ENCODE results near the gene CSTB.

Gene CSTB

DNA sequence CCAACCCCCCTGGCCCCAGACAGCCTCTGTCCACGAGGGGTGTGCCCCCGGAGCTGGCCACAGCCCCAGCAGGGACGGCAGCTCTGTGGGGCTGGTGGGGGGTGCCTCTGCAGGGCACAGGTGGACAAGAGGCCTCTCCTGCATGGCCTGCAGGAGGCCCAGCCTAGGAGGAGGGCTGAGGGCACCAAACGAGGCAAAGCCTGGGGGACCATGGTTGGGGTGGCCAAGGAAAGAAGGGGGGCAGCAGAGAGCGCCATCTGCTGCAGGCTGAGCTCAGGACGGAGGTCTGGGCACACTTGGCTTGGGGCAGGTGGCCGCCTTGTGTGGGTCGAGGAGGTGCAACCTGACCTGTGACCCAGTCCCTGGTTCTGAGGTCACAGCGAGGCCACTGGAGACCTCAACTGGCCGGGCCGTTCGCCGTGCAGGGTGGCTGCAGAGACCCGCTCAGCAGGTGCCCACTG is 40.5 kb upstream of the CSTB start:
- FAIRE-seq = no peak
- TF ChIP-seq PAX5 (IDR thresholded peaks at IDR 0.05; ENCODE audit: insufficient read depth, low read length, severe bottlenecking) (no peak), TAF1 (IDR thresholded peaks at IDR 0.05; ENCODE audit: low read depth, low read length) (no peak), POLR2AphosphoS5 (IDR thresholded peaks at IDR 0.05; ENCODE audit: low read depth, low read length) (no peak), POLR2A (IDR thresholded peaks at IDR 0.05; ENCODE audit: low read depth, low read length) (no peak), SPI1 (IDR thresholded peaks at IDR 0.05; ENCODE audit: low read depth, low read length) (no peak), POU2F2 (IDR thresholded peaks at IDR 0.05; ENCODE audit: low read depth, low read length) (no peak)
- no peak for DNase-seq (ENCODE audit: insufficient read length, low spot score)

DNA sequence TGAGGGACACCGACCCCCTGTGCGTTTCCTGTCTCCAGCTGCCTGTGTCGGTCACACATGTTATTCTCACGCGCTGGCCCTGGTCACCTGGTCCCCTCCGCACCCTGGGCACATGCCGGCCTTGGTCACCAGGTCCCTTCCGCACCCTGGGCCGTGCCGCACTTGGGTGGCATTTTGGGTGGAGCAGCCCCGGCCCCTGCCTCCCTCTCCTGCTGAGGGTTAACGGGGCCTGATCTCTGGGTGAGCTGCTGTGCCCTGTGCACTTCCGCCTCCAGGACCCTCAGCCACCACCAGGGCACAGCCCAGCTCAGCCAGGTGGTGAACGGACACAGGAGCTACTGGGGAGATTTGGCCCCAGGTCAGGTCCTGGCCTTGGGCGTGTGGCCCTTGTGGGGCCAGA is 39.9 kb upstream of the CSTB start:
- TF ChIP-seq PAX5 (IDR thresholded peaks at IDR 0.05; ENCODE audit: insufficient read depth, low read length, severe bottlenecking) = no peak
- no peak for TF ChIP-seq SPI1 (IDR thresholded peaks at IDR 0.05; ENCODE audit: low read depth, low read length)
- TF ChIP-seq POU2F2 (IDR thresholded peaks at IDR 0.05; ENCODE audit: low read depth, low read length) = no peak
- TF ChIP-seq POLR2A (IDR thresholded peaks at IDR 0.05; ENCODE audit: low read depth, low read length) = no peak
- TF ChIP-seq TAF1 (IDR thresholded peaks at IDR 0.05; ENCODE audit: low read depth, low read length) = no peak
- TF ChIP-seq POLR2AphosphoS5 (IDR thresholded peaks at IDR 0.05; ENCODE audit: low read depth, low read length) = no peak
- no peak for FAIRE-seq

DNA sequence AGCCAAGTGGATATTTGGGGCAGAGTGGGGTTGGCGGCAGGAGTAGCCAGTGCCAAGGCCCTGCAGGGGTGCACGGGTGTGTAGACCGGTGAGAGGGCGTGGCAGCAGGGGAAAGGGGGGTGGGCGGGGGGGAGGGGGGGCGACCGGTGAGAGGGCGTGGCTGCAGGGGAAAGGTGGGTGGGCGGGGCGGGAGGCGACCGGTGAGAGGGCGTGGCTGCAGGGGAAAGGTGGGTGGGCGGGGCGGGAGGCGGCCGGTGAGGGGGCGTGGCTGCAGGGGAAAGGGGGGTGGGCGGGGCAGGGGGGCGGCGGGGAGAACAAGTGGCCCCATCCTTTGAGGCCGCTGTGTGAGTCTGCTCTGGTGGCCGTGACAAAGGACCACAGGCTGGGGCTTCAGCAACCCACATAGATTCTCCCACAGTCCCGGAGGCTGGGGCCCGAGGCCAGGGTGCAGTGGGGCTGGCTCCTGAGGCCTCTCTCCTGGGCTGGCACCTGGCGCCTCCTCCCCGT is 39.1 kb upstream of the CSTB start:
- no peak for FAIRE-seq
- DNase-seq (ENCODE audit: insufficient read length, low spot score) = no peak
- TF ChIP-seq PAX5 (IDR thresholded peaks at IDR 0.05; ENCODE audit: insufficient read depth, low read length, severe bottlenecking) (no peak), POLR2A (IDR thresholded peaks at IDR 0.05; ENCODE audit: low read depth, low read length) (no peak), TAF1 (IDR thresholded peaks at IDR 0.05; ENCODE audit: low read depth, low read length) (no peak), POU2F2 (IDR thresholded peaks at IDR 0.05; ENCODE audit: low read depth, low read length) (no peak), SPI1 (IDR thresholded peaks at IDR 0.05; ENCODE audit: low read depth, low read length) (no peak), POLR2AphosphoS5 (IDR thresholded peaks at IDR 0.05; ENCODE audit: low read depth, low read length) (no peak)

More for the DNA sequence above, 39.9 kb upstream of the CSTB start:
- DNase-seq (ENCODE audit: insufficient read length, low spot score) = no peak

DNA sequence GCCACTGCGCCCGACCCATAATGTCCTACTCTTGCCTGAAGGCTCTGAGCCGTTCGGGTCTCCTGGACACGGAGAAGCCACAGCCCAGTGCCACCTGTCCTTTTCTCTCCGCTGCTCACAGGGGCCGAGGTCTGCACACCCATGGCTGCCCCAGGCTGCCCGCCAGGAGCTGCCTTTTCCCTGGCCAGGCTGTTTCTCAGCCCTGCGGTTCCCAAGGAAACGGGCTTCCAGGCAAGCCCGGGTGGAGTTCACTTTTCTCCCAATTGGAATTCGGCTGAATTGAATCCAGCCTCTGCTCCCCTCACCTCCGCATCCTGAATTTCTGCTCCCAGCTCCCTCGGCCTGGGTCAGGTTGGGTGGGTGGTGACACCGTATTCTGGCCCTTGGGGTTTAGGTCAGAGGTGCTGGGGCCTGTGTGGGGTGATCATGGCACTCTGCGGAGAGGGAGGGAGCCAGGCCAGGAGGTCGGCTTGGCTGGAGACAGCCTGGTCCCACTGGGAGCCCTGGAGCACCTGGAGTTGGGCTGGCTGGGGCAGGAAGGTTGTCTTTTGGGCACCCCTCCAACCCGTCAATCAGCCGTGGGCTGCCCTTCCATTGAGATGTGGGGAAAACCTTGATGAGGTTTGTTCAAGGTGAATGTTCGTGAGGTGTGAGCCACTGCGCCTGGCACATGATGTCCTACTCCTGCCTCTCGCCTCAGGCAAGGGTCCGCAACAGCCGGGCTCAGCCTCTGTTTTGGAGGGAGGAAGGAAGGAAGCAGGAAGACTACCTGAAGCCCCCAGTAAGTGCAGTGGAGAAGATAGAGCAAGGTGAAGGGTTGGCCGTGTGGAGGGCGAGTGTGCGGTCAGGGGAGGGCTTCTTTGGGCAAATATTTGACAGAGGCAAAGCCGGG is 38.4 kb upstream of the CSTB start:
- no peak for DNase-seq (ENCODE audit: insufficient read length, low spot score)
- no peak for FAIRE-seq
- TF ChIP-seq PAX5 (IDR thresholded peaks at IDR 0.05; ENCODE audit: insufficient read depth, low read length, severe bottlenecking) (no peak), POLR2AphosphoS5 (IDR thresholded peaks at IDR 0.05; ENCODE audit: low read depth, low read length) (no peak), TAF1 (IDR thresholded peaks at IDR 0.05; ENCODE audit: low read depth, low read length) (no peak), POU2F2 (IDR thresholded peaks at IDR 0.05; ENCODE audit: low read depth, low read length) (no peak), POLR2A (IDR thresholded peaks at IDR 0.05; ENCODE audit: low read depth, low read length) (no peak), SPI1 (IDR thresholded peaks at IDR 0.05; ENCODE audit: low read depth, low read length) (no peak)

DNA sequence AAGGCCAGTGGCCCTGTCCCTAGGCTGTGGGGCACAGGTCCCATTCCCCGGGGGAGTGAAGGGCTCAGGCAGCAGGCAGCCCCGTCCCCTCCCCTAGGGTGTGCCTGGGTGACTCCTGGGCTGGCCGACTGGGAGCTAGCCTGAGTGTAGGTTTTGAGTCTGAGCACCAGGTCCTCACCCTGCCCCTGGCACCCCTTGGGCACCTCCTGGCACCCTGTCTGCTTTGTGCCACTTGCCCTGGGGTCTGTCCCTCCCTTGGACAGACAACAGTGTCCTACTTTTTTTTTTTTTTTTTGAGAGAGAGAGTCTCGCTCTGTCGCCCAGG is 37.5 kb upstream of the CSTB start:
- FAIRE-seq = no peak
- DNase-seq (ENCODE audit: insufficient read length, low spot score) = no peak
- TF ChIP-seq POLR2A (IDR thresholded peaks at IDR 0.05; ENCODE audit: low read depth, low read length) (no peak), POU2F2 (IDR thresholded peaks at IDR 0.05; ENCODE audit: low read depth, low read length) (no peak), TAF1 (IDR thresholded peaks at IDR 0.05; ENCODE audit: low read depth, low read length) (no peak), SPI1 (IDR thresholded peaks at IDR 0.05; ENCODE audit: low read depth, low read length) (no peak), PAX5 (IDR thresholded peaks at IDR 0.05; ENCODE audit: insufficient read depth, low read length, severe bottlenecking) (no peak), POLR2AphosphoS5 (IDR thresholded peaks at IDR 0.05; ENCODE audit: low read depth, low read length) (no peak)

DNA sequence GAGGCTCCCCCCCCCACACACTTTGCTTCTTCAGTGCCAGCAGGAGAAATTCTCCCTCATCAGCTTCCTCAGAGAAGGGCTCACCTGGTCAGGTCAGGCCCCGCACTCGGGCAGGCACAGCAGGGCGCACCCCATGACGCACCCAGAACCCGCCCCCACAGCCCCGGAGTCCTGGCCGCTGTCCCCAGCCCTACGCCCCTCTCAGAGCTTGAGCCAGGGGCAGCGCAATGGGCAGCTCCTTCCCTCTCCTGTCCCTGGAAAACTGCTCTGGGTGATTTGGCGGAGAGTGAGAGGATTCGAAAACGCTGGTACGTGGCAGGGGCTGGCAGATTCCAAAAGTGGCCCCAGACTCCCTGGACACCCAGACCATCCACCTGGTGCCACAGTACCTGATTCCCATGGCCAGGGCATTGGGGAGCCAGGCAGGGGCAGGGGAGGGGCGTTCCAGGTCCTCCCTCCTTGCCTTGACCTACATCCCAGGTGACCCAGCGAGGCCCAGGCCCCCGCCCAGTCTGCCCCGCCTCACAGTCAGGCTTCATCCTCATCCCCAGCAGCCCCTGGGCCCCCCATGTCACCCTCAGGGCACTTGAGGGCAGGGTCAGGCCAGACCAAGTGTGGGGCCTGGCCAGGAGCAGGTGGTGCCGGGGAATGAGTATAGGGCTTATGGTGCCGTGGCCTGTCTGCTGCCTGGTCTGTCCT is 37.0 kb upstream of the CSTB start:
- FAIRE-seq (no peak), DNase-seq (ENCODE audit: insufficient read length, low spot score) (no peak)
- TF ChIP-seq PAX5 (IDR thresholded peaks at IDR 0.05; ENCODE audit: insufficient read depth, low read length, severe bottlenecking) (no peak), POLR2A (IDR thresholded peaks at IDR 0.05; ENCODE audit: low read depth, low read length) (no peak), POLR2AphosphoS5 (IDR thresholded peaks at IDR 0.05; ENCODE audit: low read depth, low read length) (no peak), POU2F2 (IDR thresholded peaks at IDR 0.05; ENCODE audit: low read depth, low read length) (no peak), SPI1 (IDR thresholded peaks at IDR 0.05; ENCODE audit: low read depth, low read length) (no peak), TAF1 (IDR thresholded peaks at IDR 0.05; ENCODE audit: low read depth, low read length) (no peak)

DNA sequence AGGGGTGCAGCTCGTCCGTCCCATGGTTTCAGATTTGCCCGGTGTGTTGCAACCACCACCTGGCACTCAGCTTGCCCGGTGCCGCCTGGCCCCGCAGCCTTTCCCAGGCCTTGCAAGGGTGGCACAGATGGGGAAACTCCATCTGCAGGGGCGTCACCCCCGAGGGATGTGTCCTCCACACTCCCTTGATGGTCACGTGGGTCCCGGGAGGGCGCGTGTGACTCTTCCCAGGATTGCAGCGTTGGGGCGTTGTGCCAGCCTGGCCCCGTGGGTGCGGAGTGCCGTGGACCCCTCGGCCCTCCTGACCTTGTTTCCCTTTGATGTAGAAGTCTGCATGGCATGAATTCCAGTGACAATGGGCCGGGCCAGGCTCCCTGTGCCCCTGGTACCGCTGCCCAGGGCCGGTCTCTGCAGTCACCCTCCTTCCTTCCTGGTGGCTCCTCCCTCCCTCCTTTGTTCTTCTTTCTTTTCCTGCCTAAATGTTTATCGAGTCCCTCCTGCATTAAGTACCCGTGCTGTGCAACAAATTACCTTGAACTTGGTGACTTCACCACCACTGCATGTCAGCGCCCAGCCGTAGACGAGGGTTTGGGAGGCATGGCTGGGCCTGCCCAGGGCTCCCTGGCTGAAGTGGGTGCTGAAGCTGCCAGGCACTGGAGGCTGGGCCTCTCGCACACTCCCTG is 36.2 kb upstream of the CSTB start:
- no peak for DNase-seq (ENCODE audit: insufficient read length, low spot score)
- TF ChIP-seq POU2F2 (IDR thresholded peaks at IDR 0.05; ENCODE audit: low read depth, low read length) (no peak), SPI1 (IDR thresholded peaks at IDR 0.05; ENCODE audit: low read depth, low read length) (no peak), TAF1 (IDR thresholded peaks at IDR 0.05; ENCODE audit: low read depth, low read length) (no peak), POLR2AphosphoS5 (IDR thresholded peaks at IDR 0.05; ENCODE audit: low read depth, low read length) (no peak), PAX5 (IDR thresholded peaks at IDR 0.05; ENCODE audit: insufficient read depth, low read length, severe bottlenecking) (no peak), POLR2A (IDR thresholded peaks at IDR 0.05; ENCODE audit: low read depth, low read length) (no peak)
- no peak for FAIRE-seq

DNA sequence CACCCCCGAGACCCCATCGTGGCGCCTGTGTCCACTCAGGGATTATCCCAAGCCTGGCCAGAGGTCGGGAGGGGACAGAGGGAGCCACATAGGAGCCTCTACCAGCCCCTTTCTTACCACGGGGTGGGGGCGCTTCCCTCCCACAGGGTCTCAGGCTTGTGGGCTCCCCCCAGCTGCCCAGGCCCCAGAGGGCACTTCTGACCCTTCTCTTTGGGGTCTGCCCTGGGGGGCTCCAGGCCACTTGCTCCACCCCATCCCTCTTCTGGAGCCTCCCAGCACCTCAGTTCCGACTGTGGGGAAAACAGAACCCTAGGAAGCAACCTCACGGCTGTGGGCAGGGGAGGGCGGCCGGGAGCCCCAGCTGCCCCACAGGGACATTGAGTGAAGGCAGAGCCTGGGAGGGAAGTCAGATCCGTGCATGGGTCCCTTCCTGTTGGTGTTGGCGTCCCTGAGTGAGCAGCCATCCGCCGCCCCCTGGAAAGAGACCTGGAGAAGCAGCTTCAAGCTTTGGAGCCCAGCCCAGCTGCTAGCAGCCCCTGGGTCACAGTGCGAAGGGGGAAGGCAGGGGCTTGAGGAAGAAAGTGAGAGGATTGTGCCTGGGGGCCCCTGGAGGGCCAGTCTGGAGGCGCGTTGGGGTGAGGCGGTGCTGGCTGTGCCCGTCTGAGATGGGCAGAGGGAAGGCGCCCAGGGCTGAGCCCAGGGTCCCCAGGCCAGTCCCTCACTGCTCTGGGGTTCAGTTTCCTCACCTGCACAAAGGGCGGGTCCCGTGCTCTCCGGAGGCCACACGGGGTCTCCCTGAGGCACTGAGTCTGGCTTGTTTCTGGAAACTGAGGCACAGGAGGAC is 35.4 kb upstream of the CSTB start:
- TF ChIP-seq TAF1 (IDR thresholded peaks at IDR 0.05; ENCODE audit: low read depth, low read length) = no peak
- TF ChIP-seq PAX5 (IDR thresholded peaks at IDR 0.05; ENCODE audit: insufficient read depth, low read length, severe bottlenecking) = no peak
- TF ChIP-seq POLR2AphosphoS5 (IDR thresholded peaks at IDR 0.05; ENCODE audit: low read depth, low read length) = no peak; the same call in 1 of the 2 replicates
- no peak for TF ChIP-seq POLR2A (IDR thresholded peaks at IDR 0.05; ENCODE audit: low read depth, low read length)
- TF ChIP-seq POU2F2 (IDR thresholded peaks at IDR 0.05; ENCODE audit: low read depth, low read length) = no peak
- TF ChIP-seq SPI1 (IDR thresholded peaks at IDR 0.05; ENCODE audit: low read depth, low read length) = no peak
- FAIRE-seq (no peak), DNase-seq (ENCODE audit: insufficient read length, low spot score) (no peak)

Measured in GM12891 (cell line).